Measurements from ENCODE around the gene PTN.

GRCh38 chr7:137306748-137307147 lies 36.8 kb downstream of the PTN start:
- TF ChIP-seq, protein P1, sequence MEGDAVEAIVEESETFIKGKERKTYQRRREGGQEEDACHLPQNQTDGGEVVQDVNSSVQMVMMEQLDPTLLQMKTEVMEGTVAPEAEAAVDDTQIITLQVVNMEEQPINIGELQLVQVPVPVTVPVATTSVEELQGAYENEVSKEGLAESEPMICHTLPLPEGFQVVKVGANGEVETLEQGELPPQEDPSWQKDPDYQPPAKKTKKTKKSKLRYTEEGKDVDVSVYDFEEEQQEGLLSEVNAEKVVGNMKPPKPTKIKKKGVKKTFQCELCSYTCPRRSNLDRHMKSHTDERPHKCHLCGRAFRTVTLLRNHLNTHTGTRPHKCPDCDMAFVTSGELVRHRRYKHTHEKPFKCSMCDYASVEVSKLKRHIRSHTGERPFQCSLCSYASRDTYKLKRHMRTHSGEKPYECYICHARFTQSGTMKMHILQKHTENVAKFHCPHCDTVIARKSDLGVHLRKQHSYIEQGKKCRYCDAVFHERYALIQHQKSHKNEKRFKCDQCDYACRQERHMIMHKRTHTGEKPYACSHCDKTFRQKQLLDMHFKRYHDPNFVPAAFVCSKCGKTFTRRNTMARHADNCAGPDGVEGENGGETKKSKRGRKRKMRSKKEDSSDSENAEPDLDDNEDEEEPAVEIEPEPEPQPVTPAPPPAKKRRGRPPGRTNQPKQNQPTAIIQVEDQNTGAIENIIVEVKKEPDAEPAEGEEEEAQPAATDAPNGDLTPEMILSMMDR (IDR thresholded peaks at IDR 0.05) = no peak
- TF ChIP-seq ZFX (IDR thresholded peaks at IDR 0.05; ENCODE audit: borderline replicate concordance) = no peak
